ENCODE measurements around the gene CCT7. TPM values are rescaled to one million over a fixed set of nuclear protein-coding genes. Genes with fewer than 3 reads are reported as not detected.

Gene CCT7
- total RNA-seq, 2 donors from 2014 or later, result 347 to 391 TPM

- H3K9me3 Mint-ChIP-seq, result no peaks in the 10 kb centered on the region
- H3K4me3 Mint-ChIP-seq, result no peak overlapping the region
- no peak overlapping the region for H3K4me3 ChIP-seq (ENCODE audit: low read length)
- no peak overlapping the region for H3K27ac ChIP-seq (ENCODE audit: low read depth, low read length)
- H3K27ac Mint-ChIP-seq, result no peak overlapping the region
- TF ChIP-seq, protein P1, sequence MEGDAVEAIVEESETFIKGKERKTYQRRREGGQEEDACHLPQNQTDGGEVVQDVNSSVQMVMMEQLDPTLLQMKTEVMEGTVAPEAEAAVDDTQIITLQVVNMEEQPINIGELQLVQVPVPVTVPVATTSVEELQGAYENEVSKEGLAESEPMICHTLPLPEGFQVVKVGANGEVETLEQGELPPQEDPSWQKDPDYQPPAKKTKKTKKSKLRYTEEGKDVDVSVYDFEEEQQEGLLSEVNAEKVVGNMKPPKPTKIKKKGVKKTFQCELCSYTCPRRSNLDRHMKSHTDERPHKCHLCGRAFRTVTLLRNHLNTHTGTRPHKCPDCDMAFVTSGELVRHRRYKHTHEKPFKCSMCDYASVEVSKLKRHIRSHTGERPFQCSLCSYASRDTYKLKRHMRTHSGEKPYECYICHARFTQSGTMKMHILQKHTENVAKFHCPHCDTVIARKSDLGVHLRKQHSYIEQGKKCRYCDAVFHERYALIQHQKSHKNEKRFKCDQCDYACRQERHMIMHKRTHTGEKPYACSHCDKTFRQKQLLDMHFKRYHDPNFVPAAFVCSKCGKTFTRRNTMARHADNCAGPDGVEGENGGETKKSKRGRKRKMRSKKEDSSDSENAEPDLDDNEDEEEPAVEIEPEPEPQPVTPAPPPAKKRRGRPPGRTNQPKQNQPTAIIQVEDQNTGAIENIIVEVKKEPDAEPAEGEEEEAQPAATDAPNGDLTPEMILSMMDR (conservative IDR thresholded peaks at IDR 0.05), result no peak
- no peak overlapping the region for H3K9ac ChIP-seq (ENCODE audit: extremely low read depth, low read length, poor library complexity, severe bottlenecking)
- peaks cover 26% of the 10 kb centered on the region for H3K36me3 ChIP-seq (ENCODE audit: control insufficient read depth, insufficient read depth, low read length)
- H3K9me3 ChIP-seq (ENCODE audit: control insufficient read depth, low read length), result no peaks in the 10 kb centered on the region
- H3K27me3 ChIP-seq (ENCODE audit: control insufficient read depth, insufficient read depth, low read length, poor library complexity, severe bottlenecking), result no peaks in the 10 kb centered on the region
- DNase-seq, result peak; percentile 36
- peaks cover 2% of the 10 kb centered on the region for H3K4me1 Mint-ChIP-seq
- peaks cover 21% of the 10 kb centered on the region for H3K36me3 Mint-ChIP-seq (ENCODE audit: low read depth)
- 87 to 90% methylated on average over 6 to 10 of the region's 10 CpGs for WGBS, 2 experiments (ENCODE audit: insufficient coverage in 1 of 2, insufficient read length in 1 of 2)
- H3K27me3 Mint-ChIP-seq (ENCODE audit: insufficient read depth), result no peaks in the 10 kb centered on the region
- no peaks in the 10 kb centered on the region for H3K4me1 ChIP-seq (ENCODE audit: control insufficient read depth, insufficient read depth, low read length)
Observed at GRCh38 chr2:73257425-73258125, 23.5 kb downstream of the CCT7 start.

DNA sequence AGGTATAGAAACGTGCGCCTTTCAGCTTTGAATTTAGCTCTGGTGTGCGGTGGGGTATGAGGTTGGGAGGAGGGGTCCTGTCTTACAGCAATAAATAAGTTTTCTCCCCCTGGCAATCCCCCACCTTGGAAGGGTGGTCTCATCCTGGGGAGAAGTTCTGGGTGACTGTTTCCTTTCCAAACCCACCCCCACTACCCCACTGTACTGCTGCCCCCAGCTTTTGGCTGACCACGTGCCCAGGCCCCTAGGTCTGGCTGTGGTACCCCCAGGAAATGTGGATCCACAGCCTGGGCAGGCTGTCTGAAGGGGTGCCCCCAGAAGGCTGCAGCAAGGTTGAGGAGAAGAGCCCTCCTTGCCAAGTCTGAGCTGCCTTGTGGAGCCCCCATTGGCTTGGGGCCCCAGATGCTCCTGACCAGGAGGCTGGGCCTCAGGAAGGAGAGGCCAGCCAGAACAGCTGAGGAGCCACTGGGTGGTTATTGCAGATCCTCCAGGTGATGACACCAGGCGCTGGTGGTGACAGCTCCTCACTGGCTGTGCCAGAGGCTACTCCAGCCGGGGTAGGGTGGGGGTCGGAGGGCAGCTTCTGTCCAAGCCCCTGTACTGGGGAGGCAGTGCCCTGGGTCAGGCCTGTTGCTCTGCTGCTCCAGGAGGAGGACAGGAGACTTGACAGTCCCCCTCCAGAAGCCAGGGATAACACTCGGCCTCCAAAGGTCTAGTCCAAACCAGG lies 24.2 kb downstream of the CCT7 start:
- H3K27ac ChIP-seq (ENCODE audit: low read depth, low read length), result no peak overlapping the region
- H3K4me3 ChIP-seq (ENCODE audit: low read length), result no peak overlapping the region
- DNase-seq, result peak; percentile 40
- H3K36me3 ChIP-seq (ENCODE audit: control insufficient read depth, insufficient read depth, low read length), result peaks cover 18% of the 10 kb centered on the region
- TF ChIP-seq, protein P1 (conservative IDR thresholded peaks at IDR 0.05), result no peak
- no peaks in the 10 kb centered on the region for H3K4me1 ChIP-seq (ENCODE audit: control insufficient read depth, insufficient read depth, low read length)
- 88 to 100% methylated on average over 3 to 7 of the region's 8 CpGs for WGBS, 2 experiments (ENCODE audit: insufficient coverage in 1 of 2, insufficient read length in 1 of 2)
- no peak overlapping the region for H3K9ac ChIP-seq (ENCODE audit: extremely low read depth, low read length, poor library complexity, severe bottlenecking)
- H3K27ac Mint-ChIP-seq, result no peak overlapping the region
- no peaks in the 10 kb centered on the region for H3K9me3 ChIP-seq (ENCODE audit: control insufficient read depth, low read length)
- peaks cover 13% of the 10 kb centered on the region for H3K36me3 Mint-ChIP-seq (ENCODE audit: low read depth)
- no peaks in the 10 kb centered on the region for H3K27me3 ChIP-seq (ENCODE audit: control insufficient read depth, insufficient read depth, low read length, poor library complexity, severe bottlenecking)
- H3K27me3 Mint-ChIP-seq (ENCODE audit: insufficient read depth), result no peaks in the 10 kb centered on the region
- H3K9me3 Mint-ChIP-seq, result no peaks in the 10 kb centered on the region
- no peak overlapping the region for H3K4me3 Mint-ChIP-seq
- peaks cover 2% of the 10 kb centered on the region for H3K4me1 Mint-ChIP-seq

DNA sequence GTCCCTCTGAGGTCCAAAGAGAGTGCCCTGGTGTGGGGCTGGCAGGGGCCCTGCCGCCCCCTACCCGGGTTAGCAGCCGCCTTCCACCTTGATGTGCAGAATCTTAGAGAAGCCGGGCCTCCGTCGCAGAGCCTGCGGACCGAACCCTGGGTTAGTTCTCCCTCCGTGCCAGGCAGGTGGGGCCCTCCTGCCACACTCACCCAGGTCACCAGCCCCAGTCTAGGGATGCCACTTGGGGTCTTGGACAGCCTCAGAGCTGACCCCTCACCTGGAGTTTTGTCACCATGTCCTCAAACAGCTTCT lies 24.8 kb downstream of the CCT7 start:
- no peak overlapping the region for H3K4me3 ChIP-seq (ENCODE audit: low read length)
- peaks cover 13% of the 10 kb centered on the region for H3K36me3 ChIP-seq (ENCODE audit: control insufficient read depth, insufficient read depth, low read length)
- no peak overlapping the region for H3K27ac ChIP-seq (ENCODE audit: low read depth, low read length)
- 85 to 91% methylated on average over 8 to 9 of the region's 9 CpGs for WGBS, 2 experiments (ENCODE audit: insufficient coverage in 1 of 2, insufficient read length in 1 of 2)
- TF ChIP-seq, protein P1 (conservative IDR thresholded peaks at IDR 0.05), result no peak
- H3K27me3 Mint-ChIP-seq (ENCODE audit: insufficient read depth), result no peaks in the 10 kb centered on the region
- peaks cover 2% of the 10 kb centered on the region for H3K4me1 Mint-ChIP-seq
- no peak overlapping the region for H3K27ac Mint-ChIP-seq
- H3K36me3 Mint-ChIP-seq (ENCODE audit: low read depth), result peaks cover 9% of the 10 kb centered on the region
- no peak overlapping the region for H3K4me3 Mint-ChIP-seq
- no peaks in the 10 kb centered on the region for H3K9me3 Mint-ChIP-seq
- DNase-seq, result no peak
- H3K4me1 ChIP-seq (ENCODE audit: control insufficient read depth, insufficient read depth, low read length), result no peaks in the 10 kb centered on the region
- no peaks in the 10 kb centered on the region for H3K27me3 ChIP-seq (ENCODE audit: control insufficient read depth, insufficient read depth, low read length, poor library complexity, severe bottlenecking)
- H3K9ac ChIP-seq (ENCODE audit: extremely low read depth, low read length, poor library complexity, severe bottlenecking), result no peak overlapping the region
- H3K9me3 ChIP-seq (ENCODE audit: control insufficient read depth, low read length), result no peaks in the 10 kb centered on the region

All from endodermal cell (in vitro differentiated cells).